HepG2 (cell line): Measurements from ENCODE around the gene ADGRL3. TPM values are rescaled to one million over a fixed set of nuclear protein-coding genes. Genes with fewer than 3 reads are reported as not detected.

Source experiments
- ATAC-seq: fragments of 200-7000 bp; cut with Tn5 transposase; 3 replicates; pipeline ENCODE4 v1.9.1; 2020; ENCODE audit warnings: mild to moderate bottlenecking, moderate library complexity
- BruUV-seq: library from RNA; stranded (reverse); fragments of 400-500 nt; replicated peaks from 2 replicates; lab custom pipeline; 2021; lab: Mats Ljungman, UMichigan
- CTCF ChIA-PET: fragments of 300-600 bp; formaldehyde crosslinking; extraction: SDS; loops from one replicate; lab custom pipeline; 2021; ENCODE audit warnings: low total read pairs, inconsistent platforms, low intra/inter-chr PET ratio; lab: Yijun Ruan, JAX
- POLR2A ChIA-PET: fragments of 350-600 bp; sonication (Branson Sonifier 250); formaldehyde crosslinking; loops from one replicate; lab custom pipeline; 2020; ENCODE audit warnings: antibody characterized with exemption, inconsistent platforms; lab: Yijun Ruan, JAX
- DNase-seq: peaks from one replicate; pipeline ENCODE4 v3.0.0-alpha.2; 2015; ENCODE audit warnings: low spot score
- FAIRE-seq: peaks from 3 replicates; lab custom pipeline; 2011; peaks lifted over from hg19 to GRCh38; lab: Jason Lieb, UNC
- H2AFZ ChIP-seq: one replicate; pipeline ENCODE4 v1.6.1; 2011; ENCODE audit warnings: low read length, inconsistent platforms
- H3K27ac ChIP-seq: fragments of 300-600 bp; 3 replicates; pipeline ENCODE4 v1.8.0; 2011; ENCODE audit warnings: mixed run types, mild to moderate bottlenecking, mixed read lengths, low read length, inconsistent platforms; ENCODE audit not compliant: insufficient read depth; ENCODE audit errors: extremely low read length
- H3K27me3 ChIP-seq, 2 experiments: fragments of 200-600 bp in 1 of 2; 2 replicates in 1 of 2; 3 replicates in 1 of 2; pipeline versions ENCODE4 v1.6.0 to v1.8.0; 2011; ENCODE audit warnings: low read length in 2 of 2, mild to moderate bottlenecking in 2 of 2, moderate library complexity in 2 of 2, inconsistent platforms in 1 of 2; ENCODE audit not compliant: insufficient read depth in 2 of 2, control insufficient read depth in 1 of 2
- H3K36me3 ChIP-seq, 2 experiments: fragments of 200-600 bp in 1 of 2; replicated peaks in 1 of 2; 2 replicates in 1 of 2; 3 replicates in 1 of 2; pipeline versions ENCODE4 v1.5.1 to v1.8.0; 2011; ENCODE audit warnings: low read length in 2 of 2, inconsistent platforms in 1 of 2; ENCODE audit not compliant: insufficient read depth in 2 of 2, control insufficient read depth in 1 of 2
- H3K4me1 ChIP-seq: 2 replicates; pipeline ENCODE4 v1.5.1; 2012; ENCODE audit warnings: low read length, inconsistent platforms; ENCODE audit not compliant: insufficient read depth
- H3K4me2 ChIP-seq: 2 replicates; pipeline ENCODE4 v1.6.0; 2011; ENCODE audit warnings: low read depth, low read length, inconsistent platforms
- H3K4me3 ChIP-seq, 3 experiments: fragments of 200-600 bp in 1 of 3; sonication (generic), shearing (Covaris generic) in 1 of 3; replicated peaks in 1 of 3; 2 replicates each; pipeline ENCODE4 v1.5.1; 2011 to 2016; ENCODE audit warnings: low read length in 3 of 3, inconsistent platforms in 2 of 3, low read depth in 2 of 3, mild to moderate bottlenecking in 2 of 3, control low read depth in 1 of 3, mixed read lengths in 1 of 3; ENCODE audit not compliant: insufficient read depth in 1 of 3
- H3K79me2 ChIP-seq: one replicate; pipeline ENCODE4 v1.6.1; 2011; ENCODE audit warnings: low read length, inconsistent platforms; ENCODE audit not compliant: insufficient read depth
- H3K9ac ChIP-seq: 2 replicates; pipeline ENCODE4 v1.6.0; 2011; ENCODE audit warnings: mild to moderate bottlenecking, low read depth, low read length, inconsistent platforms; ENCODE audit not compliant: insufficient read depth
- H3K9me3 ChIP-seq: 2 replicates; pipeline ENCODE4 v1.5.1; 2012; ENCODE audit warnings: mild to moderate bottlenecking, low read length
- H4K20me1 ChIP-seq: 2 replicates; pipeline ENCODE4 v1.6.0; 2011; ENCODE audit warnings: inconsistent platforms, mild to moderate bottlenecking, low read length, moderate library complexity; ENCODE audit not compliant: insufficient read depth
- GLMP ChIP-seq: sonication (generic); formaldehyde crosslinking; IDR thresholded peaks from 2 replicates; pipeline ENCODE4 v1.9.0; 2021; ENCODE audit warnings: missing genetic modification reagents, mild to moderate bottlenecking, borderline replicate concordance
- KDM3A ChIP-seq: IDR thresholded peaks from 2 replicates; pipeline ENCODE4 v1.6.1; 2018; ENCODE audit warnings: low read depth, missing compliant biosample characterization
- NFE2L1 ChIP-seq: sonication (generic); formaldehyde crosslinking; IDR thresholded peaks from 2 replicates; pipeline ENCODE4 v1.4.0; 2020; ENCODE audit warnings: missing genetic modification reagents, mild to moderate bottlenecking, borderline replicate concordance
- PRDM4 ChIP-seq: sonication (generic); formaldehyde crosslinking; IDR thresholded peaks from 2 replicates; pipeline ENCODE4 v1.9.0; 2021; ENCODE audit warnings: missing genetic modification reagents, borderline replicate concordance
- RFXANK ChIP-seq: IDR thresholded peaks from 2 replicates; pipeline ENCODE4 v1.6.1; 2016
- SIX1 ChIP-seq: sonication (generic); formaldehyde crosslinking; IDR thresholded peaks from 2 replicates; pipeline ENCODE4 v1.4.0; 2020; ENCODE audit warnings: missing genetic modification reagents, borderline replicate concordance
- TFE3 ChIP-seq: IDR thresholded peaks from 2 replicates; pipeline ENCODE4 v1.6.1; 2016
- ZBTB34 ChIP-seq: sonication (generic); formaldehyde crosslinking; IDR thresholded peaks from 2 replicates; pipeline ENCODE4 v1.8.0; 2022; ENCODE audit warnings: mild to moderate bottlenecking, missing genetic modification reagents
- ZNF20 ChIP-seq: sonication (generic); formaldehyde crosslinking; IDR thresholded peaks from 2 replicates; pipeline ENCODE4 v1.4.0; 2020; ENCODE audit warnings: mild to moderate bottlenecking, moderate library complexity, missing genetic modification reagents
- ZNF329 ChIP-seq: sonication (generic); formaldehyde crosslinking; IDR thresholded peaks from 2 replicates; pipeline ENCODE4 v1.9.0; 2021; ENCODE audit warnings: low read depth, mild to moderate bottlenecking, missing genetic modification reagents
- ZNF333 ChIP-seq: sonication (generic); formaldehyde crosslinking; IDR thresholded peaks from 2 replicates; pipeline ENCODE4 v1.4.0; 2020; ENCODE audit warnings: mild to moderate bottlenecking, missing genetic modification reagents, borderline replicate concordance
- ZNF546 ChIP-seq: sonication (generic); formaldehyde crosslinking; conservative IDR thresholded peaks from 2 replicates; pipeline ENCODE4 v1.8.1; 2023; ENCODE audit warnings: mild to moderate bottlenecking, missing genetic modification reagents
- WGBS: methylation state at CpG from one replicate; pipeline ENCODE4 v1.1.6; 2017; ENCODE audit warnings: low lambda C conversion rate; 5-methylcytosine and 5-hydroxymethylcytosine counted together
- in situ Hi-C: cut with HindIII; loops from 2 replicates; pipeline ENCODE4 v1.10.0; 2017; ENCODE audit warnings: low pct_unique_long_range_greater_than_20kb; ENCODE audit not compliant: extremely low pct_ligation_motif_present
- intact Hi-C: fragments of 100-400 bp; cut with micrococcal nuclease; formaldehyde crosslinking; loops from one replicate; pipeline ENCODE4 v1.10.0; 2022; ENCODE audit not compliant: unreplicated experiment
- polyA plus RNA-seq, 8 experiments: library from polyadenylated mRNA; depleted of rRNA in 3 of 8; stranded (reverse) in 7 of 8; unstranded in 1 of 8; fragments of >200 nt; fragmentation: Illumina TruSeq in 4 of 8; extraction: Trizol in 4 of 8; gene quantifications; 2 replicates each; pipeline versions ENCODE4 v1.2.1 to v1.2.3, GENCODE V29; 2011 to 2016; ENCODE audit warnings: low read depth in 4 of 8, missing spikeins in 1 of 8, mixed read lengths in 1 of 8; ENCODE audit not compliant: insufficient read depth in 1 of 8
- total RNA-seq, 5 experiments: library from RNA; depleted of rRNA; stranded (reverse); fragments of >200 nt; fragmentation: Illumina TruSeq; extraction: Trizol; gene quantifications; 2 replicates each; pipeline ENCODE4 v1.2.3, GENCODE V29; 2016; ENCODE audit warnings: low read depth in 1 of 5
- TF ChIP-seq, protein P1 (sequence below): sonication (generic); formaldehyde crosslinking; IDR thresholded peaks from 2 replicates; pipeline ENCODE4 v1.4.0; 2020; ENCODE audit warnings: missing genetic modification reagents, borderline replicate concordance

ADGRL3 gene
- total and polyA plus RNA-seq, 2 of the 13 experiments (the other 11 are each of a cell fraction or from before 2014, with no cell fraction given), result 0.04 to 0.05 TPM

DNA sequence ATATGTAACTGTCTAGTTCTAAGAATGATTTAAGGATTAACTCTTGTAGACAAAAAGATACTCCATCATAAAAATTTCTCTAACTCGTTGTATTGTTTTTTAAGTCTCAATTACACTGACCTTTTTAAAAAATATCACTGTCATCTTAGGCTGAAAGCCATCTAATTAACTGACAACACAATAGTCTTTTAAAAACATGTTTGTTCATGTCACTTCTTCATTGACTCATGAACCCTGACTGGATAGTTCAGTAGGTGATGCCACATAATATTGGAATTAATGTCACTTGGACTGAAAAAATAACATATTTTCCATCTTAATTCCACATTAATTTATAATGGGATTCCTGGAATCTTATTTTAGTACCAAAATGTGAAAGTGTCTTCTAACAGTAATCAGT is 179.3 kb downstream of the ADGRL3 start (continued):
- no peak for TF ChIP-seq PRDM4
- no peak for TF ChIP-seq GLMP (CRISPR knock-in tag)
- TF ChIP-seq ZNF20 (CRISPR knock-in tag), result no peak
- no peak for TF ChIP-seq TFE3 (CRISPR knock-in tag)

GRCh38 chr4:61380865-61381264 is 180.7 kb downstream of the ADGRL3 start:
- ATAC-seq (no peak), FAIRE-seq (no peak), DNase-seq (no peak)
- Histone ChIP-seq H3K36me3 (no peaks in the 10 kb centered on the region), H3K9me3 (no peaks in the 10 kb centered on the region), H3K9ac (no peak overlapping the region), H3K4me1 (no peaks in the 10 kb centered on the region), H3K4me2 (no peak overlapping the region), H3K4me3 (no peak overlapping the region), H3K27ac (no peak overlapping the region), H4K20me1 (no peaks in the 10 kb centered on the region), H3K27me3 (no peaks in the 10 kb centered on the region), H2AFZ (no peak overlapping the region), H3K79me2 (no peaks in the 10 kb centered on the region)
- 3% methylated on average over 2 of the region's 2 CpGs for WGBS
- TF ChIP-seq RFXANK (CRISPR knock-in tag) (no peak), KDM3A (CRISPR knock-in tag) (no peak), ZNF333 (no peak), ZNF546 (no peak), SIX1 (CRISPR knock-in tag) (no peak), ZBTB34 (no peak), NFE2L1 (no peak), ZNF329 (CRISPR knock-in tag) (no peak)
- TF ChIP-seq, protein P1, sequence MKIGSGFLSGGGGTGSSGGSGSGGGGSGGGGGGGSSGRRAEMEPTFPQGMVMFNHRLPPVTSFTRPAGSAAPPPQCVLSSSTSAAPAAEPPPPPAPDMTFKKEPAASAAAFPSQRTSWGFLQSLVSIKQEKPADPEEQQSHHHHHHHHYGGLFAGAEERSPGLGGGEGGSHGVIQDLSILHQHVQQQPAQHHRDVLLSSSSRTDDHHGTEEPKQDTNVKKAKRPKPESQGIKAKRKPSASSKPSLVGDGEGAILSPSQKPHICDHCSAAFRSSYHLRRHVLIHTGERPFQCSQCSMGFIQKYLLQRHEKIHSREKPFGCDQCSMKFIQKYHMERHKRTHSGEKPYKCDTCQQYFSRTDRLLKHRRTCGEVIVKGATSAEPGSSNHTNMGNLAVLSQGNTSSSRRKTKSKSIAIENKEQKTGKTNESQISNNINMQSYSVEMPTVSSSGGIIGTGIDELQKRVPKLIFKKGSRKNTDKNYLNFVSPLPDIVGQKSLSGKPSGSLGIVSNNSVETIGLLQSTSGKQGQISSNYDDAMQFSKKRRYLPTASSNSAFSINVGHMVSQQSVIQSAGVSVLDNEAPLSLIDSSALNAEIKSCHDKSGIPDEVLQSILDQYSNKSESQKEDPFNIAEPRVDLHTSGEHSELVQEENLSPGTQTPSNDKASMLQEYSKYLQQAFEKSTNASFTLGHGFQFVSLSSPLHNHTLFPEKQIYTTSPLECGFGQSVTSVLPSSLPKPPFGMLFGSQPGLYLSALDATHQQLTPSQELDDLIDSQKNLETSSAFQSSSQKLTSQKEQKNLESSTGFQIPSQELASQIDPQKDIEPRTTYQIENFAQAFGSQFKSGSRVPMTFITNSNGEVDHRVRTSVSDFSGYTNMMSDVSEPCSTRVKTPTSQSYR (CRISPR knock-in tag), result no peak
- CTCF ChIA-PET, result no interaction called here
- POLR2A ChIA-PET, result no interaction called here
- in situ Hi-C loops, result no loop called here
- intact Hi-C loops, result no loop called here
- BruUV-seq, result no TSS peak
